ENCODE results near the gene PLA2G5.

- TF ChIP-seq CTCF (IDR thresholded peaks at IDR 0.05): no peak
- TF ChIP-seq POLR2A (IDR thresholded peaks at IDR 0.05): no peak
These were observed 45.9 kb downstream of the PLA2G5 start for GRCh38 chr1:20115916-20116315.

All from lower leg skin (tissue), 3 donors.